VCaP (cell line): ENCODE data around the gene ILDR2.

ENCODE experiments used
- H3K27ac ChIP-seq: fragments of 450-650 bp; 2 replicates; pipeline ENCODE4 v1.5.1; 2017
- TF ChIP-seq, protein P1 (sequence below): fragments of 450-650 bp; conservative IDR thresholded peaks from 2 replicates; pipeline ENCODE4 v1.5.1; 2017; ENCODE audit warnings: mild to moderate bottlenecking, moderate library complexity

Gene ILDR2

DNA sequence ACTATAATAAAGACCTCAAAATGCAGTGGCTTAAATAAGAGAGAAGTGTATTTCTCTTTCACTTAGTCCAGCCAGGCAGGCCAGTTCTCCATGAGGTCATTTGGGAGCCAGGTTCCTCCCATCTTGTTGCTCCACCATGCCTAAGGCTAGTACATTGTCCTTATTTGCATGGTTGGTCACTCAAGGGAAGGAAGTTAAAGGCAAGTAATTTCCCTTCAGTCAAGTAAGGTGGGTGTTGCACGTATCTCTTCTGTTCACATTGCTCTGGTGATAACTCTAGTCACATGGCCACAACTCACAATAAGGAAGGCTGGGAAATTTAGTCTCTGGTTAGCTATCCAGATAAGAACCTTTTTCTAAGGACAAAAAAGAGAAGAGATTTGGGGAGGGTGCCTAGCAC, 72.1 kb downstream of the ILDR2 start:
- TF ChIP-seq, protein P1, sequence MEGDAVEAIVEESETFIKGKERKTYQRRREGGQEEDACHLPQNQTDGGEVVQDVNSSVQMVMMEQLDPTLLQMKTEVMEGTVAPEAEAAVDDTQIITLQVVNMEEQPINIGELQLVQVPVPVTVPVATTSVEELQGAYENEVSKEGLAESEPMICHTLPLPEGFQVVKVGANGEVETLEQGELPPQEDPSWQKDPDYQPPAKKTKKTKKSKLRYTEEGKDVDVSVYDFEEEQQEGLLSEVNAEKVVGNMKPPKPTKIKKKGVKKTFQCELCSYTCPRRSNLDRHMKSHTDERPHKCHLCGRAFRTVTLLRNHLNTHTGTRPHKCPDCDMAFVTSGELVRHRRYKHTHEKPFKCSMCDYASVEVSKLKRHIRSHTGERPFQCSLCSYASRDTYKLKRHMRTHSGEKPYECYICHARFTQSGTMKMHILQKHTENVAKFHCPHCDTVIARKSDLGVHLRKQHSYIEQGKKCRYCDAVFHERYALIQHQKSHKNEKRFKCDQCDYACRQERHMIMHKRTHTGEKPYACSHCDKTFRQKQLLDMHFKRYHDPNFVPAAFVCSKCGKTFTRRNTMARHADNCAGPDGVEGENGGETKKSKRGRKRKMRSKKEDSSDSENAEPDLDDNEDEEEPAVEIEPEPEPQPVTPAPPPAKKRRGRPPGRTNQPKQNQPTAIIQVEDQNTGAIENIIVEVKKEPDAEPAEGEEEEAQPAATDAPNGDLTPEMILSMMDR: no peak
- no peak overlapping the region for H3K27ac ChIP-seq

DNA sequence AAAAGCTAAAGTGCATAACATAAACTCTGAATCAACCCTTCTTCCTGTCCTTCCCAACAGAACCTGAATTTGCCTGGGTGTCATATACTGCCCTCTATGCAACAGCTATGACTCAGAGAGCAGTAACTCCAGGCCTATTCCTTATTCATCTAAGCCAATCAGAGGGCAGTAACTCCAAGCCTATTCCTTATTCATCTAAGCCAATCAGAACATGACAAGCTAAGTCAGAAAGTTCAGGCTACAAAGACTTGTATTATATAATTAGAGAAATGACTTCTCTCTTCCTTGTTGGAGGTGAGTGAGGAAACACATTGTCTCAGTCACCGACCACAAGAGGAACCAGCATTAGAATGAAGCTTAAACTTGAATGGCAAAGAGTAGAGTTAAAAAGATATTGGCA, 73.1 kb downstream of the ILDR2 start:
- no peak overlapping the region for H3K27ac ChIP-seq
- TF ChIP-seq, protein P1: no peak

DNA sequence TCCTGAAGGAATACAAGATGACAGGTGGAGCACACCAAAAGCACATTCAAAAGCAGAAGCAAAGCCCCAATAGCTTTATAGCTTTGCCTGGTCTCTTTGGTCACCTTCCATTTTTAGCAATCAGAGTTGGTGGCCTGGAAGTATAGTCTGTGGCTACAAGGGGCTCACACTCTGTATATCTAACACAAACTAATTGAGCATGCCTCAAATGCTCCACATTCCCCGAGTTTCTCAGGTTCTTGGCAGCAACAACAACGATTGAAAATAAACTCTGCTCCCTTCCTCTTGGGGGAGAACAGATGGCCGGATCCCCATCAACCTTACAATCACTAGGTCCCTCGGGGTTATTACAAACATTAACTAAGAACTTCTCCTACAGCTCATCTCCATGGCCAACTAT, 74.4 kb downstream of the ILDR2 start:
- TF ChIP-seq, protein P1: no peak
- H3K27ac ChIP-seq: no peak overlapping the region

DNA sequence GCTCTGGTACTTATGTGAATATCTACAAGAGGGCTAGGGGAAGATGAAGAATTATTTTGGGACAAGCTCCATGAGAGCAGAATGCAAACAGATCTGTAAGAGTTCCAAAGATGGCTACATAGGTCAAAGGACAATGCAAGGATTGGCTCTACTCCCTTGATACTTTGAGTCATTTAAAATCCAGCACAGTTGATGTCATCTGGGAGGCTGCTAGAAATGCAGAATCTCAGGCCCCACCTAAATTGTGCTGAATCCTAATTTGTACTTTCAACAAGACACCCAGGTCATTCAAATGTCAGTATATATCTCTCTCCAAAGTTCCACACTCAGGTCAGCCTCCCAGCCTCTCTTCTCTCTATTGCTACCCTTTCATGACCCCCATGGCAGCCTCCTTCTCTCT, 75.6 kb downstream of the ILDR2 start:
- TF ChIP-seq, protein P1: no peak
- H3K27ac ChIP-seq: no peak overlapping the region

DNA sequence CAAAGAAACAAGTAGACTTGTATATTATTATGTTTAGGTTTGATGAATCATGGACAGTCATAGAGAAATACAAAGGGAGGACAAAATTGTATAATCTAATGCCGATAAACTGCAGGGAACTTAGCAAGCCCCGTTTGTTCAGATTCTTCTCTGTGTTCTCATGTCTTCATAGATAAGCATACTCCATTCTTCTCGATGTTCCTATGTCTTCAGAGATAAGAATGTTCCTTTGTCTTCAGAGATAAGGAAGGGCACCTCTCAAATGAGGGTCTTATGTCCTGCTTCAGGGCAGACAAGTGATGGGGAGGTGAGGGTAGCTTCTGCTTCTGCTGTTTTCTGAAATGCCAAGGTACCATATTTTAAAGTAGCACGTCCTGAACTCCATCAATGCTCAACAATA, 79.6 kb downstream of the ILDR2 start:
- TF ChIP-seq, protein P1: no peak
- H3K27ac ChIP-seq: no peak overlapping the region

DNA sequence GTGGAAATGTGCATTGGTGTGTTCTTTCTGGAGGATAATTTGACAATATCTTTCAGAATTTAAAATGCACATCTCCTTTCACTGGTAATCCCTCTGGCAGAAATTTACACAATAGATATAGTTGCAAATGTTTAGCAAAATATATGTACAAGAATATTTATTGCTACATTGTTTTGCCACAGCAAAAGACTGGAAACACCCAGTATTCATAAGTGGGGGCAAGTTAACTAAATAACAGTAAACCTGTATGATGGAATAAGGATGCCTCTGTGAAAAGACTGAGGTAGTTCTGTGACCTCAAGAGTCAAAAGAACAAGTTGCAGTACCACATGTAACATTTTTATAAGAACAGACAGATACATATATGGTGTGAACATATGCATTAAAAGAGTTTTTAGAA, 85.6 kb downstream of the ILDR2 start:
- no peak overlapping the region for H3K27ac ChIP-seq
- TF ChIP-seq, protein P1: no peak

DNA sequence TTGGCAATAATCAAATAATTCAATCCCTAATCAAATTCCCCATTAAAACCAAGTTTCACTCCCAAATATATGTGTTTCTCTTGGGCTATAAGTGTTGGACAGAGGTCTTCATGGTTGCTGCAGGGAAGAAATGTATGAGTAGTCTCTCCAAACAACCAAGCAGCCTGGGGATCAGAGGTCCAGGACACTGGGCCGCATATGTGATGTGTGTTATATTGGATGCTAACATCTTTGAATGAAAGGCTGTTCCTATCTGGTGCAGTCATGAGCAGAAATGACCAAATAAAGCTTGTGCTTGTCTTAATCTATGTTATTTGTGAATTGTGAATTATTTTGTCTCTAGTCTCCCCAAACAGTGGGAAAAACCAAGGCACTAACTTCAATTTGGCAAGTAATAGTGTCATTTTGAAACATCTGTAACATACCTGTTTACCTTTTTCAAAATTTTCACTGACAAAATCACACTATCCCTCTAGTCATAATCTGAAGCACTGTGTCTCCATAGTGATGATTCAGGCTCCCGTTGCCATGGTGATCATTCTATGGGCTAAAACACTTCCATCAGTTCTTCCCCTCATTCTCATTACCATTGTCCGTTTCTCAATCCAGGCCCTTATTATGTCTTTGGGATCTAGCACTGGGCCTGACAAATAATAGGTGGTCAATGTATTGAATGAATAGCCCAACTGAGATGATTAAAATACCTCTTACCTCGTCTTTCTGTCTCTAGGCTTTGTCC, 86.8 kb downstream of the ILDR2 start:
- H3K27ac ChIP-seq: no peak overlapping the region
- TF ChIP-seq, protein P1: no peak
